Brain microvascular endothelial cell (primary cell): Measurements from ENCODE around the gene ELP2.

Source experiments
- DNase-seq: peaks from one replicate; pipeline ENCODE4 v3.0.0-alpha.2; 2020
- H3K27ac ChIP-seq: fragments of 250-450 bp; sonication (Bioruptor Pico); 2 replicates; pipeline ENCODE4 v1.5.1; 2020; ENCODE audit warnings: mild to moderate bottlenecking, moderate library complexity
- H3K27me3 ChIP-seq: fragments of 250-450 bp; sonication (Bioruptor Pico); replicated peaks from 2 replicates; pipeline ENCODE4 v1.5.1; 2020; ENCODE audit warnings: mild to moderate bottlenecking
- H3K36me3 ChIP-seq: fragments of 250-450 bp; sonication (Bioruptor Pico); replicated peaks from 2 replicates; pipeline ENCODE4 v1.5.1; 2020; ENCODE audit warnings: mild to moderate bottlenecking
- H3K4me3 ChIP-seq: 2 replicates; pipeline ENCODE4 v1.5.1; 2011; ENCODE audit warnings: low read depth, mild to moderate bottlenecking, control low read depth, low read length, moderate library complexity
- in situ Hi-C: cut with HindIII; loops from 2 replicates; pipeline ENCODE4 v1.10.0; 2017; ENCODE audit warnings: low sequenced_read_pairs, low pct_ligation_motif_present
- TF ChIP-seq, protein P1 (sequence below): IDR thresholded peaks from 2 replicates; pipeline ENCODE4 v1.5.1; 2011; ENCODE audit warnings: low read depth, mild to moderate bottlenecking, moderate library complexity, low read length, control low read depth, inconsistent platforms; ENCODE audit errors: missing control alignments

ELP2 gene

GRCh38 chr18:36183987-36184386 lies 54.3 kb downstream of the ELP2 start:
- Histone ChIP-seq H3K36me3 (no peaks in the 10 kb centered on the region), H3K4me3 (no peak overlapping the region), H3K27ac (no peak overlapping the region), H3K27me3 (no peaks in the 10 kb centered on the region)
- TF ChIP-seq, protein P1, sequence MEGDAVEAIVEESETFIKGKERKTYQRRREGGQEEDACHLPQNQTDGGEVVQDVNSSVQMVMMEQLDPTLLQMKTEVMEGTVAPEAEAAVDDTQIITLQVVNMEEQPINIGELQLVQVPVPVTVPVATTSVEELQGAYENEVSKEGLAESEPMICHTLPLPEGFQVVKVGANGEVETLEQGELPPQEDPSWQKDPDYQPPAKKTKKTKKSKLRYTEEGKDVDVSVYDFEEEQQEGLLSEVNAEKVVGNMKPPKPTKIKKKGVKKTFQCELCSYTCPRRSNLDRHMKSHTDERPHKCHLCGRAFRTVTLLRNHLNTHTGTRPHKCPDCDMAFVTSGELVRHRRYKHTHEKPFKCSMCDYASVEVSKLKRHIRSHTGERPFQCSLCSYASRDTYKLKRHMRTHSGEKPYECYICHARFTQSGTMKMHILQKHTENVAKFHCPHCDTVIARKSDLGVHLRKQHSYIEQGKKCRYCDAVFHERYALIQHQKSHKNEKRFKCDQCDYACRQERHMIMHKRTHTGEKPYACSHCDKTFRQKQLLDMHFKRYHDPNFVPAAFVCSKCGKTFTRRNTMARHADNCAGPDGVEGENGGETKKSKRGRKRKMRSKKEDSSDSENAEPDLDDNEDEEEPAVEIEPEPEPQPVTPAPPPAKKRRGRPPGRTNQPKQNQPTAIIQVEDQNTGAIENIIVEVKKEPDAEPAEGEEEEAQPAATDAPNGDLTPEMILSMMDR = no peak
- in situ Hi-C loops = no loop called here
- no peak for DNase-seq

DNA sequence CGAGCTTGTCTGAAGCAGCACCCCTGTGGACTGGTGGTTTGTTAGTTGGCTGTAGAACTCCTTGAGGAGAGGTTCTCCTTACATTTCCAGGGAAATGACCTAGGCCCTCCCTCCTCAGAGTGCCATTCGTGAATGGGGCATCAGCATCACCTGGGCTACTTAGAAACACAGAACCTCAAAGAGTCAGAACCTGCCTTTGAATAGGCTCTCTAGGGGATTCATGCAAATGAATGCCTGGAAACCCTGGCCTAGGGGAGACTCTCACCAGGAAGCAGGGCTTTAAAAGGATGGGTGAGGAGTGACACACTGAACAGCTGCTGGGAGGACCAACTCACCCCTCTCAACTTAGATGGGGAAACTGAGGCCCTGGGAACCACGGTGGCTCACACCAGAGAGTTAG lies 55.5 kb downstream of the ELP2 start:
- no peak overlapping the region for H3K4me3 ChIP-seq
- H3K27ac ChIP-seq = no peak overlapping the region
- in situ Hi-C loops = no loop called here
- TF ChIP-seq, protein P1 = no peak
- no peaks in the 10 kb centered on the region for H3K36me3 ChIP-seq
- no peak for DNase-seq
- no peaks in the 10 kb centered on the region for H3K27me3 ChIP-seq

DNA sequence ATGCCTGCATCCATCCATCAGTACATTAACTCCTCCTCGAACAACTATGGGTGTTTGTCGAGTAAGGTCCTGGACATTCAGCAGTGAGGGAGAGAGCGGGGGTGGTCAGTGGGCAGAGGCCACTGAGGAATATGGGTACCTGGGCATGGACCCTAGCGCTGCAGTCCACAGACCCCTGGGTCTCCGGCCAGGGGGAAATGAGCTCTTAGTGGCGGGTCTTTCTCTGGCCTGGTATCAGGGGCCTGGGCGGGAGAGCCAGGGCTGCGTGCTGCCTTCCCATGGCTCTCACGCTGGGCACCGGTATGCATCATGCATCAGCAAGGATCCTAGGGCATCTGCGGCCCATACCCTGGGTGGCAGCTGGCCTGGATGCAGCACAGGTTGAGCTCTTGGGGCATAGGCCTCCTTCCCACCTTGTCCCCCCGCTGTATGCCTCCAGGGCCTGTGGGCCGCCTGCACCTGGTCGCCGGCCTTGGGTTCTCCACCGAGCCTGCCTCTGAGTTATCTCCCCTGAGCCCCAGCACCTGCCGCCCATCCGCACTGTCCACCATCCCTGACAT lies 56.3 kb downstream of the ELP2 start:
- in situ Hi-C loops = no loop called here
- no peaks in the 10 kb centered on the region for H3K27me3 ChIP-seq
- no peaks in the 10 kb centered on the region for H3K36me3 ChIP-seq
- no peak overlapping the region for H3K4me3 ChIP-seq
- TF ChIP-seq, protein P1 = no peak
- H3K27ac ChIP-seq = no peak overlapping the region
- DNase-seq = no peak

- Histone ChIP-seq H3K4me3 (peak overlapping the region; percentile 79), H3K36me3 (no peaks in the 10 kb centered on the region), H3K27me3 (no peaks in the 10 kb centered on the region), H3K27ac (no peak overlapping the region)
- DNase-seq = no peak
- TF ChIP-seq, protein P1 = no peak
- in situ Hi-C loops = no loop called here
Observed at GRCh38 chr18:36186461-36187192, 56.9 kb downstream of the ELP2 start.

GRCh38 chr18:36187193-36187825 lies 57.6 kb downstream of the ELP2 start, which contains the start of gene MOCOS:
MOCOS (plus strand) TSS chr18:36187497; CDS start chr18:36187540, 43 bp downstream.
- no peaks in the 10 kb centered on the region for H3K27me3 ChIP-seq
- no peak within 1 kb of the TSS for H3K27ac ChIP-seq

More at GRCh38 chr18:36187193-36187825, 57.6 kb downstream of the ELP2 start, which contains the start of gene MOCOS:
- TF ChIP-seq, protein P1 = no peak
- H3K4me3 ChIP-seq = peak within 1 kb of the TSS; percentile 79
- in situ Hi-C loops = no loop called here
- H3K36me3 ChIP-seq = no peaks in the 10 kb centered on the region
- peak; percentile 42 for DNase-seq
